ENCODE results near the gene LSM2. TPM values are rescaled to one million over a fixed set of nuclear protein-coding genes. Genes with fewer than 3 reads are reported as not detected.

The LSM2 gene
- total and polyA plus RNA-seq, 2 donors: 71.8 to 76.8 TPM

- no peaks in the 10 kb centered on the region for H3K27me3 ChIP-seq (ENCODE audit: control insufficient read depth in 2 of 2, insufficient read depth in 1 of 2, low read length in 1 of 2)
- 85% methylated on average over 8 of the region's 8 CpGs for WGBS
- peaks cover 7 to 8% of the 10 kb centered on the region in 2 donors for H3K36me3 ChIP-seq (ENCODE audit: control insufficient read depth in 2 of 2, insufficient read depth in 2 of 2, low read length in 1 of 2)
- H3K9me3 ChIP-seq (ENCODE audit: control insufficient read depth in 2 of 2, insufficient read depth in 1 of 2, low read length in 1 of 2): no peaks in the 10 kb centered on the region
- no peak overlapping the region for H3K4me3 ChIP-seq (ENCODE audit: low read length in 2 of 2)
- DNase-seq (ENCODE audit: low read depth in 6 of 9, low spot score in 9 of 9): no peak
- no peaks in the 10 kb centered on the region for H3K4me1 ChIP-seq (ENCODE audit: control insufficient read depth in 2 of 2, insufficient read depth in 2 of 2, low read length in 2 of 2)
- H3K27ac ChIP-seq (ENCODE audit: low read depth in 1 of 2, low read length in 1 of 2): no peak overlapping the region
Observed at GRCh38 chr6:31752739-31753319, 53.9 kb downstream of the LSM2 start.

GRCh38 chr6:31750411-31751022 lies 56.2 kb downstream of the LSM2 start:
- no peak overlapping the region for H3K27ac ChIP-seq (ENCODE audit: low read depth in 1 of 2, low read length in 1 of 2)
- no peaks in the 10 kb centered on the region for H3K4me1 ChIP-seq (ENCODE audit: control insufficient read depth in 2 of 2, insufficient read depth in 2 of 2, low read length in 2 of 2)
- no peaks in the 10 kb centered on the region for H3K27me3 ChIP-seq (ENCODE audit: control insufficient read depth in 2 of 2, insufficient read depth in 1 of 2, low read length in 1 of 2)
- no peaks in the 10 kb centered on the region for H3K9me3 ChIP-seq (ENCODE audit: control insufficient read depth in 2 of 2, insufficient read depth in 1 of 2, low read length in 1 of 2)
- H3K4me3 ChIP-seq (ENCODE audit: low read length in 2 of 2): no peak overlapping the region
- 98% methylated on average over 7 of the region's 7 CpGs for WGBS
- peaks cover 15 to 17% of the 10 kb centered on the region in 2 donors for H3K36me3 ChIP-seq (ENCODE audit: control insufficient read depth in 2 of 2, insufficient read depth in 2 of 2, low read length in 1 of 2)
- DNase-seq (ENCODE audit: low read depth in 6 of 9, low spot score in 9 of 9): no peak

GRCh38 chr6:31749301-31750036 lies 57.3 kb downstream of the LSM2 start:
- H3K9me3 ChIP-seq (ENCODE audit: control insufficient read depth in 2 of 2, insufficient read depth in 1 of 2, low read length in 1 of 2): no peaks in the 10 kb centered on the region
- DNase-seq (ENCODE audit: low read depth in 6 of 9, low spot score in 9 of 9): no peak
- WGBS: 97% methylated on average over 8 of the region's 8 CpGs

More at GRCh38 chr6:31749301-31750036, 57.3 kb downstream of the LSM2 start:
- Histone ChIP-seq H3K4me3 (ENCODE audit: low read length in 2 of 2) (no peak overlapping the region), H3K27me3 (ENCODE audit: control insufficient read depth in 2 of 2, insufficient read depth in 1 of 2, low read length in 1 of 2) (no peaks in the 10 kb centered on the region), H3K4me1 (ENCODE audit: control insufficient read depth in 2 of 2, insufficient read depth in 2 of 2, low read length in 2 of 2) (no peaks in the 10 kb centered on the region), H3K36me3 (ENCODE audit: control insufficient read depth in 2 of 2, insufficient read depth in 2 of 2, low read length in 1 of 2) (peaks cover 18 to 22% of the 10 kb centered on the region in 2 donors), H3K27ac (ENCODE audit: low read depth in 1 of 2, low read length in 1 of 2) (no peak overlapping the region)

Other genes starting within 250 kb of the LSM2 start
Only the 30 nearest of the 40 such genes appear.
- 101 TPM for gene BAG6, start 154.3 kb downstream of the LSM2 start, total RNA-seq
- gene BAG6, start 154.3 kb downstream of the LSM2 start, polyA plus RNA-seq: 271 TPM
- gene APOM, start 151.1 kb downstream of the LSM2 start, total RNA-seq: 6.1 TPM
- gene APOM, start 151.1 kb downstream of the LSM2 start, polyA plus RNA-seq: 9.1 TPM
- 19.1 TPM for gene C6orf47, start 146.2 kb downstream of the LSM2 start, total RNA-seq
- 16.7 TPM for gene C6orf47, start 146.2 kb downstream of the LSM2 start, polyA plus RNA-seq
- 25.2 TPM for gene GPANK1, start 142.0 kb downstream of the LSM2 start, total RNA-seq
- 13.8 TPM for gene GPANK1, start 142.0 kb downstream of the LSM2 start, polyA plus RNA-seq
- gene CSNK2B, start 140.9 kb downstream of the LSM2 start, total RNA-seq: 169 TPM
- 169 TPM for gene CSNK2B, start 140.9 kb downstream of the LSM2 start, polyA plus RNA-seq
- 2.3 TPM for gene LY6G5B, start 137.0 kb downstream of the LSM2 start, total RNA-seq
- gene LY6G5B, start 137.0 kb downstream of the LSM2 start, polyA plus RNA-seq: 6.5 TPM
- 0.90 TPM for gene LY6G5C, start 125.9 kb downstream of the LSM2 start, total RNA-seq
- gene LY6G5C, start 125.9 kb downstream of the LSM2 start, polyA plus RNA-seq: 9.1 TPM
- gene ABHD16A, start 103.6 kb downstream of the LSM2 start, total RNA-seq: 50.0 TPM
- 51.3 TPM for gene ABHD16A, start 103.6 kb downstream of the LSM2 start, polyA plus RNA-seq
- 0.05 TPM for gene LY6G6F, start 100.1 kb downstream of the LSM2 start, total RNA-seq
- gene LY6G6F, start 100.1 kb downstream of the LSM2 start, polyA plus RNA-seq: not detected
- not detected for gene LY6G6D, start 91.6 kb downstream of the LSM2 start, total RNA-seq
- gene LY6G6D, start 91.6 kb downstream of the LSM2 start, polyA plus RNA-seq: not detected
- not detected for gene LY6G6C, start 85.2 kb downstream of the LSM2 start, total RNA-seq
- 7.0 TPM for gene LY6G6C, start 85.2 kb downstream of the LSM2 start, polyA plus RNA-seq
- 0.14 TPM for gene MPIG6B, start 83.6 kb downstream of the LSM2 start, total RNA-seq
- 0.32 TPM for gene MPIG6B, start 83.6 kb downstream of the LSM2 start, polyA plus RNA-seq
- 49.6 TPM for gene DDAH2, start 77.7 kb downstream of the LSM2 start, total RNA-seq
- gene DDAH2, start 77.7 kb downstream of the LSM2 start, polyA plus RNA-seq: 105 TPM
- gene CLIC1, start 70.4 kb downstream of the LSM2 start, total RNA-seq: 431 TPM
- gene CLIC1, start 70.4 kb downstream of the LSM2 start, polyA plus RNA-seq: 337 TPM
- 8.4 TPM for gene MSH5, start 67.0 kb downstream of the LSM2 start, total RNA-seq
- 15.2 TPM for gene MSH5, start 67.0 kb downstream of the LSM2 start, polyA plus RNA-seq
- 1.2 TPM for gene SAPCD1, start 44.3 kb downstream of the LSM2 start, total RNA-seq
- 9.7 TPM for gene SAPCD1, start 44.3 kb downstream of the LSM2 start, polyA plus RNA-seq
- 0.76 TPM for gene VWA7, start 29.6 kb downstream of the LSM2 start, total RNA-seq
- 0.66 TPM for gene VWA7, start 29.6 kb downstream of the LSM2 start, polyA plus RNA-seq
- 16.6 TPM for gene VARS1, start 11.2 kb downstream of the LSM2 start, total RNA-seq
- gene VARS1, start 11.2 kb downstream of the LSM2 start, polyA plus RNA-seq: 25.2 TPM
- gene HSPA1L, start 8.3 kb upstream of the LSM2 start, total RNA-seq: 1.2 TPM
- 2.4 TPM for gene HSPA1L, start 8.3 kb upstream of the LSM2 start, polyA plus RNA-seq
- 73.8 TPM for gene HSPA1A, start 8.6 kb upstream of the LSM2 start, total RNA-seq
- gene HSPA1A, start 8.6 kb upstream of the LSM2 start, polyA plus RNA-seq: 68.8 TPM
- gene HSPA1B, start 20.8 kb upstream of the LSM2 start, total RNA-seq: 110 TPM
- 46.8 TPM for gene HSPA1B, start 20.8 kb upstream of the LSM2 start, polyA plus RNA-seq
- gene NEU1, start 55.9 kb upstream of the LSM2 start, total RNA-seq: 20.8 TPM
- 21.9 TPM for gene NEU1, start 55.9 kb upstream of the LSM2 start, polyA plus RNA-seq
- gene SLC44A4, start 72.0 kb upstream of the LSM2 start, total RNA-seq: 0.42 TPM
- gene SLC44A4, start 72.0 kb upstream of the LSM2 start, polyA plus RNA-seq: 1.7 TPM
- gene EHMT2, start 90.7 kb upstream of the LSM2 start, total RNA-seq: 35.0 TPM
- 60.1 TPM for gene EHMT2, start 90.7 kb upstream of the LSM2 start, polyA plus RNA-seq
- gene ZBTB12, start 95.1 kb upstream of the LSM2 start, total RNA-seq: 1.9 TPM
- gene ZBTB12, start 95.1 kb upstream of the LSM2 start, polyA plus RNA-seq: 2.6 TPM
- gene C2, start 120.8 kb upstream of the LSM2 start, total RNA-seq: 9.0 TPM
- 10.3 TPM for gene C2, start 120.8 kb upstream of the LSM2 start, polyA plus RNA-seq
- 17.0 TPM for gene CFB, start 139.1 kb upstream of the LSM2 start, total RNA-seq
- 41.0 TPM for gene CFB, start 139.1 kb upstream of the LSM2 start, polyA plus RNA-seq
- gene NELFE, start 152.0 kb upstream of the LSM2 start, total RNA-seq: 62.9 TPM
- gene NELFE, start 152.0 kb upstream of the LSM2 start, polyA plus RNA-seq: 44.5 TPM
- gene SKIC2, start 152.2 kb upstream of the LSM2 start, total RNA-seq: 25.4 TPM
- 110 TPM for gene SKIC2, start 152.2 kb upstream of the LSM2 start, polyA plus RNA-seq
- gene DXO, start 165.2 kb upstream of the LSM2 start, total RNA-seq: 11.8 TPM
- 27.3 TPM for gene DXO, start 165.2 kb upstream of the LSM2 start, polyA plus RNA-seq